ENCODE data around the gene LRIG1. TPM values are rescaled to one million over a fixed set of nuclear protein-coding genes. Genes with fewer than 3 reads are reported as not detected.

Gene LRIG1
- total RNA-seq, 1 experiment from 2014 or later, result 17.2 TPM

GRCh38 chr3:66477856-66478255 lies 23.0 kb downstream of the LRIG1 start:
- POLR2A ChIA-PET, result no interaction called here
- H3K9me3 Mint-ChIP-seq (ENCODE audit: unreplicated experiment), result no peaks in the 10 kb centered on the region
- no TSS peak for BruUV-seq (replicated peaks)
- no peaks in the 10 kb centered on the region for H3K36me3 Mint-ChIP-seq (ENCODE audit: insufficient read depth, unreplicated experiment)
- H3K27ac Mint-ChIP-seq (ENCODE audit: low read depth, unreplicated experiment), result no peak overlapping the region
- DNase-seq (ENCODE audit: unreplicated experiment), result no peak
- CTCF ChIA-PET, result interaction anchor here (1.1 kb wide), 1 partner anchor 1947 kb away, joined by 4 read pairs; no protein-coding TSS in a partner anchor
- intact Hi-C loops (cut with micrococcal nuclease), result no loop called here
- no peaks in the 10 kb centered on the region for H3K27me3 Mint-ChIP-seq (ENCODE audit: insufficient read depth, unreplicated experiment)
- H3K4me3 Mint-ChIP-seq (ENCODE audit: unreplicated experiment), result no peak overlapping the region
- no peak for TF ChIP-seq CTCF (IDR thresholded peaks at IDR 0.05; ENCODE audit: unreplicated experiment)
- peaks cover under 1% of the 10 kb centered on the region for H3K4me1 Mint-ChIP-seq (ENCODE audit: insufficient read depth, unreplicated experiment)

GRCh38 chr3:66476852-66477381 lies 23.9 kb downstream of the LRIG1 start:
- Mint-ChIP-seq H3K9me3 (ENCODE audit: unreplicated experiment) (no peaks in the 10 kb centered on the region), H3K27ac (ENCODE audit: low read depth, unreplicated experiment) (no peak overlapping the region), H3K4me1 (ENCODE audit: insufficient read depth, unreplicated experiment) (peaks cover 8% of the 10 kb centered on the region), H3K36me3 (ENCODE audit: insufficient read depth, unreplicated experiment) (no peaks in the 10 kb centered on the region), H3K27me3 (ENCODE audit: insufficient read depth, unreplicated experiment) (no peaks in the 10 kb centered on the region), H3K4me3 (ENCODE audit: unreplicated experiment) (no peak overlapping the region)
- POLR2A ChIA-PET, result interaction anchor here (1.4 kb wide), 1 partner anchor 9 kb away, joined by 3 read pairs; no protein-coding TSS in a partner anchor
- TF ChIP-seq CTCF (IDR thresholded peaks at IDR 0.05; ENCODE audit: unreplicated experiment), result no peak
- DNase-seq (ENCODE audit: unreplicated experiment), result no peak
- CTCF ChIA-PET, result no interaction called here
- no TSS peak for BruUV-seq (replicated peaks)
- intact Hi-C loops (cut with micrococcal nuclease), result no loop called here

- Mint-ChIP-seq H3K27ac (ENCODE audit: low read depth, unreplicated experiment) (no peak overlapping the region), H3K9me3 (ENCODE audit: unreplicated experiment) (no peaks in the 10 kb centered on the region), H3K4me3 (ENCODE audit: unreplicated experiment) (no peak overlapping the region), H3K36me3 (ENCODE audit: insufficient read depth, unreplicated experiment) (no peaks in the 10 kb centered on the region), H3K4me1 (ENCODE audit: insufficient read depth, unreplicated experiment) (peaks cover 8% of the 10 kb centered on the region), H3K27me3 (ENCODE audit: insufficient read depth, unreplicated experiment) (no peaks in the 10 kb centered on the region)
- POLR2A ChIA-PET, result interaction anchor here (1.4 kb wide), 1 partner anchor 11 kb away, joined by 3 read pairs; no protein-coding TSS in a partner anchor
- TF ChIP-seq CTCF (IDR thresholded peaks at IDR 0.05; ENCODE audit: unreplicated experiment), result no peak
- intact Hi-C loops (cut with micrococcal nuclease), result no loop called here
- no peak for DNase-seq (ENCODE audit: unreplicated experiment)
- CTCF ChIA-PET, result interaction anchor here (0.6 to 0.9 kb wide), 2 partner anchors 67 to 68 kb away, joined by 3 read pairs; no protein-coding TSS in a partner anchor
- BruUV-seq (replicated peaks), result no TSS peak
These were observed 25.3 kb downstream of the LRIG1 start for GRCh38 chr3:66475386-66476020.

GRCh38 chr3:66473692-66474091 lies 27.1 kb downstream of the LRIG1 start:
- Mint-ChIP-seq H3K27ac (ENCODE audit: low read depth, unreplicated experiment) (peak overlapping the region; percentile 51), H3K4me1 (ENCODE audit: insufficient read depth, unreplicated experiment) (peaks cover 8% of the 10 kb centered on the region), H3K36me3 (ENCODE audit: insufficient read depth, unreplicated experiment) (no peaks in the 10 kb centered on the region), H3K27me3 (ENCODE audit: insufficient read depth, unreplicated experiment) (no peaks in the 10 kb centered on the region), H3K4me3 (ENCODE audit: unreplicated experiment) (no peak overlapping the region), H3K9me3 (ENCODE audit: unreplicated experiment) (no peaks in the 10 kb centered on the region)
- TF ChIP-seq CTCF (IDR thresholded peaks at IDR 0.05; ENCODE audit: unreplicated experiment), result no peak
- no peak for DNase-seq (ENCODE audit: unreplicated experiment)
- no TSS peak for BruUV-seq (replicated peaks)
- intact Hi-C loops (cut with micrococcal nuclease), result loop anchor here (2.0 kb wide), 1 partner anchor 27 kb away; the partner anchor contains the start of gene LRIG1
- POLR2A ChIA-PET, result interaction anchor here (0.7 to 1.2 kb wide), 4 partner anchors 13 to 52 kb away, joined by 3 to 5 read pairs (median 4); no protein-coding TSS in a partner anchor
- CTCF ChIA-PET, result interaction anchor here (0.6 to 1.9 kb wide), 4 partner anchors 9 to 348 kb away, joined by 3 to 7 read pairs (median 3); no protein-coding TSS in a partner anchor

Data from MCF 10A (cell line).